ENCODE data around the gene C3orf33.
"Not testable (repeated sequence)": the region's sequence is repeated elsewhere in the genome, so short reads cannot be mapped to it uniquely, and the experiment has no call there.

The C3orf33 gene, protein sequence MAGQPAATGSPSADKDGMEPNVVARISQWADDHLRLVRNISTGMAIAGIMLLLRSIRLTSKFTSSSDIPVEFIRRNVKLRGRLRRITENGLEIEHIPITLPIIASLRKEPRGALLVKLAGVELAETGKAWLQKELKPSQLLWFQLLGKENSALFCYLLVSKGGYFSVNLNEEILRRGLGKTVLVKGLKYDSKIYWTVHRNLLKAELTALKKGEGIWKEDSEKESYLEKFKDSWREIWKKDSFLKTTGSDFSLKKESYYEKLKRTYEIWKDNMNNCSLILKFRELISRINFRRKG

DNA sequence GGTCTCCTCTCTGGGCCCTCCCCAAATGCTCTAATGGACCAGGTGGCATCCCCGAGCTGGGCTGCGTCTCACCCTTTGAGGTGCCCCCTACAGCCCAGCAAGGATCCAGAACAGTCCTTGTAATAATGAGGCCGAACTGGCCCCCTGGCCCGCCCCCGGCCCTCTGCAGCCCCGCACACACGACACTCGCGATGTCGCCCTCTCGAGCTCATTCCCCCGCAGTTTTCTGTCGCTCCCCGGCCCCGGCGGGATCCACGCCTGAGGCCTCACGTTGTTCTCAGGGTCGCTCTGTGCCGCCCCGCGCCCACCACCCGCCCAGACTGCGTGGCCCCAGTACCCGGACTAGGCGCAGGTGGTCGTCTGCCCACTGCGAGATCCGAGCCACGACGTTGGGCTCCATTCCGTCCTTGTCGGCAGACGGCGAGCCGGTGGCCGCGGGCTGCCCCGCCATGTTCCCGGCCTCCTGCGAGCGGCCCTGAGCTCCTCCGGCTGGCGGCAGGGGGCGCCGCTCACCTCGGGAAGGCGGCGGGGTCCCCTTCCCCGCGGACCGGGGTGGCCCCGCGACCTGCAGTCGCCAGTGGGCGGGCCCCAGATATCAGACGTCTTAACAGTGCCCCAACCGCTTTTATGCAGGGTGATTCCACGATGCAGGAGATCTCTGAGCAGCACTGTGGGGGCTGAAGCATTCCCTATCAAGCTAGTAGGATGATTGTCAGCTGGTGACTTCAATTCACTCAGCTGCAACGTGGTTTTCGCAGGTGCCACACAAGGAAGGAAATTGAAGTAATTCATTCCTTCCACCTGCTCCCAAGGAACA is at the start of gene C3orf33:
TSS of gene C3orf33 (minus strand) at position 477 of the 817 bp plus-strand sequence. CDS start at position 451, 26 bp downstream.
- Histone ChIP-seq H3K4me3 (ENCODE audit: low read depth, low read length) (peak within 1 kb of the TSS; percentile 75), H3K9ac (ENCODE audit: low read depth, low read length) (peak within 1 kb of the TSS; percentile 85), H3K36me3 (ENCODE audit: control insufficient read depth, insufficient read depth, low read length) (no peaks in the 10 kb centered on the region), H3K4me1 (ENCODE audit: control insufficient read depth, insufficient read depth, low read length) (peaks cover 5% of the 10 kb centered on the region), H3K27me3 (ENCODE audit: control insufficient read depth, insufficient read depth, low read length) (no peaks in the 10 kb centered on the region), H3K9me3 (ENCODE audit: control insufficient read depth, insufficient read depth, low read length) (no peaks in the 10 kb centered on the region)

DNA sequence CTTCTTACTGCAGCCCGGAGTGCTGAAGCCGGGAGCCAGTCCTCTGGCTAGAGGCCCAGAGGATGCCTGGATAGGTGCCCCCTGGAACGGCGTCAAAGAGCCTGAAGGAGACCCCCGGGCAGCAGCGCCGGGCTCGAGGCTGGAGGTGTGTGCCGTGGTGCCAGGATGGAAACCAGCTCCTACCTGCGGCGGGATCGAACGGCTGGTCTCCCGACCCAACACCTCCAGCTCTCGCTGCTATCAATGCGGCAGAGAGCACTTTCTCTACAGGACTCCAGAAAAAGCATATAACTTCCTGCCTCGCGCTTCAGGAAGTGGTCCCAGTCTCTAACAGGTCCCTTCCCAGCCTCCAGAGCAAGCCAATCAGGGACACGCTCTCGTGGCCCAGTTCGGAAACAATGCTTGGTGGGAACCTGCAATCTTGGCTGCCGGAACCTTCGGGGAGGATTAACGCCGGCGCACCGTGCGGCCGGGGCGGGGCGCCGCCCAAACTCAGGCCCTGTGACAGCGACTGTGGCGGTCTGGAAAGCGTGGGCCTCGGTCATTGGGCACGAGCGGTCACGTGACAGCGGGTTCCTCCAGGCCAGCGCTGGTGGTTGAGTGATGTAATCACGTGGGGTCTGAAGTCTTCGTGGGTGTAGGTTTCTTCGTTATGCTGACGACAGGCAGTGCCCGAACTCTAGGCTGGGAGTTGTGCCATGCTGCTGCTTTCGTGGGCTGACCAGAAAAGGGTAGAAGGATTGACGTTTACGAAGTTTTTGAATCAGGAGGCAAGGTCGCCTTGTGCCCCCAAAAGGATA is 48.3 kb upstream of the C3orf33 start, which contains the start of gene SLC33A1:
TSS of gene SLC33A1 (minus strand) at position 287 of the 800 bp plus-strand sequence. CDS start 430 bp downstream, outside the sequence.
- Histone ChIP-seq H3K36me3 (ENCODE audit: control insufficient read depth, insufficient read depth, low read length) (no peaks in the 10 kb centered on the region), H3K4me1 (ENCODE audit: control insufficient read depth, insufficient read depth, low read length) (peaks cover 3% of the 10 kb centered on the region), H3K9ac (ENCODE audit: low read depth, low read length) (peak within 1 kb of the TSS; percentile 88), H3K4me3 (ENCODE audit: low read depth, low read length) (peak within 1 kb of the TSS; percentile 95), H3K9me3 (ENCODE audit: control insufficient read depth, insufficient read depth, low read length) (no peaks in the 10 kb centered on the region), H3K27me3 (ENCODE audit: control insufficient read depth, insufficient read depth, low read length) (no peaks in the 10 kb centered on the region)

- H3K4me1 ChIP-seq (ENCODE audit: control insufficient read depth, insufficient read depth, low read length) = peaks cover 3% of the 10 kb centered on the region
- no peaks in the 10 kb centered on the region for H3K9me3 ChIP-seq (ENCODE audit: control insufficient read depth, insufficient read depth, low read length)
- H3K4me3 ChIP-seq (ENCODE audit: low read depth, low read length) = peak overlapping the region; percentile 88
- no peaks in the 10 kb centered on the region for H3K36me3 ChIP-seq (ENCODE audit: control insufficient read depth, insufficient read depth, low read length)
- H3K9ac ChIP-seq (ENCODE audit: low read depth, low read length) = peak overlapping the region; percentile 88
- no peaks in the 10 kb centered on the region for H3K27me3 ChIP-seq (ENCODE audit: control insufficient read depth, insufficient read depth, low read length)
Measured at GRCh38 chr3:155853214-155854140, 47.4 kb upstream of the C3orf33 start.

DNA sequence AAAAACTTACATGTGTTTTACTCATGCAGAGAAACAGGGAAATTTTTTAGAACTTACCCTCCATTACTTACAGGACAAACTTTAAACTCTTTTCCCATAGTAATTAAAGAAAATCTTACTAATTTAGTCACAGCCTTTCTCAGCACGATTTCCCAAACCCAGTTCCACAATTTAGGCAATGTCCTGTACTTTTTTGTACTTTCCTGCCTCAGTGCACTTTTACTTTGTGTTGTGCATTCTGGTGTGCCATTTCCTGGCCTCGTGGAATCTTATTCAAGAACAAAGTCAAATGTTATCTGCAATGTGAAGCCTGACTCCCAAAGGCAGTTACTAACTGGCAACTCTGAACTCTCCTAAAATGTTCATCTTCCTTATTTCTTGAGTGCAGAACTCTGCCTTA is 46.3 kb upstream of the C3orf33 start:
- peak overlapping the region; percentile 88 for H3K9ac ChIP-seq (ENCODE audit: low read depth, low read length)
- H3K36me3 ChIP-seq (ENCODE audit: control insufficient read depth, insufficient read depth, low read length) = no peaks in the 10 kb centered on the region
- H3K9me3 ChIP-seq (ENCODE audit: control insufficient read depth, insufficient read depth, low read length) = no peaks in the 10 kb centered on the region
- H3K27me3 ChIP-seq (ENCODE audit: control insufficient read depth, insufficient read depth, low read length) = no peaks in the 10 kb centered on the region
- H3K4me3 ChIP-seq (ENCODE audit: low read depth, low read length) = peak overlapping the region; percentile 88
- H3K4me1 ChIP-seq (ENCODE audit: control insufficient read depth, insufficient read depth, low read length) = peaks cover 3% of the 10 kb centered on the region

- H3K36me3 ChIP-seq (ENCODE audit: control insufficient read depth, insufficient read depth, low read length); H3K4me3 ChIP-seq (ENCODE audit: low read depth, low read length); H3K27me3 ChIP-seq (ENCODE audit: control insufficient read depth, insufficient read depth, low read length); H3K4me1 ChIP-seq (ENCODE audit: control insufficient read depth, insufficient read depth, low read length); H3K9ac ChIP-seq (ENCODE audit: low read depth, low read length); H3K9me3 ChIP-seq (ENCODE audit: control insufficient read depth, insufficient read depth, low read length): not testable (repeated sequence)
Measured at GRCh38 chr3:155849404-155849803, 43.3 kb upstream of the C3orf33 start.

- Histone ChIP-seq H3K9ac (ENCODE audit: low read depth, low read length) (no peak overlapping the region), H3K27me3 (ENCODE audit: control insufficient read depth, insufficient read depth, low read length) (no peaks in the 10 kb centered on the region), H3K4me1 (ENCODE audit: control insufficient read depth, insufficient read depth, low read length) (peaks cover 3% of the 10 kb centered on the region), H3K36me3 (ENCODE audit: control insufficient read depth, insufficient read depth, low read length) (no peaks in the 10 kb centered on the region), H3K9me3 (ENCODE audit: control insufficient read depth, insufficient read depth, low read length) (no peaks in the 10 kb centered on the region), H3K4me3 (ENCODE audit: low read depth, low read length) (no peak overlapping the region)
Measured at GRCh38 chr3:155847993-155848392, 41.9 kb upstream of the C3orf33 start.

- H3K4me3 ChIP-seq (ENCODE audit: low read depth, low read length) = no peak overlapping the region
- H3K4me1 ChIP-seq (ENCODE audit: control insufficient read depth, insufficient read depth, low read length) = no peaks in the 10 kb centered on the region
- H3K9ac ChIP-seq (ENCODE audit: low read depth, low read length) = no peak overlapping the region
- no peaks in the 10 kb centered on the region for H3K36me3 ChIP-seq (ENCODE audit: control insufficient read depth, insufficient read depth, low read length)
- no peaks in the 10 kb centered on the region for H3K27me3 ChIP-seq (ENCODE audit: control insufficient read depth, insufficient read depth, low read length)
- no peaks in the 10 kb centered on the region for H3K9me3 ChIP-seq (ENCODE audit: control insufficient read depth, insufficient read depth, low read length)
Measured at GRCh38 chr3:155846119-155846518, 40.0 kb upstream of the C3orf33 start.

GRCh38 chr3:155843569-155843968 is 37.5 kb upstream of the C3orf33 start:
- Histone ChIP-seq H3K4me1 (ENCODE audit: control insufficient read depth, insufficient read depth, low read length) (no peaks in the 10 kb centered on the region), H3K27me3 (ENCODE audit: control insufficient read depth, insufficient read depth, low read length) (no peaks in the 10 kb centered on the region), H3K9ac (ENCODE audit: low read depth, low read length) (no peak overlapping the region), H3K36me3 (ENCODE audit: control insufficient read depth, insufficient read depth, low read length) (no peaks in the 10 kb centered on the region), H3K4me3 (ENCODE audit: low read depth, low read length) (no peak overlapping the region), H3K9me3 (ENCODE audit: control insufficient read depth, insufficient read depth, low read length) (no peaks in the 10 kb centered on the region)

DNA sequence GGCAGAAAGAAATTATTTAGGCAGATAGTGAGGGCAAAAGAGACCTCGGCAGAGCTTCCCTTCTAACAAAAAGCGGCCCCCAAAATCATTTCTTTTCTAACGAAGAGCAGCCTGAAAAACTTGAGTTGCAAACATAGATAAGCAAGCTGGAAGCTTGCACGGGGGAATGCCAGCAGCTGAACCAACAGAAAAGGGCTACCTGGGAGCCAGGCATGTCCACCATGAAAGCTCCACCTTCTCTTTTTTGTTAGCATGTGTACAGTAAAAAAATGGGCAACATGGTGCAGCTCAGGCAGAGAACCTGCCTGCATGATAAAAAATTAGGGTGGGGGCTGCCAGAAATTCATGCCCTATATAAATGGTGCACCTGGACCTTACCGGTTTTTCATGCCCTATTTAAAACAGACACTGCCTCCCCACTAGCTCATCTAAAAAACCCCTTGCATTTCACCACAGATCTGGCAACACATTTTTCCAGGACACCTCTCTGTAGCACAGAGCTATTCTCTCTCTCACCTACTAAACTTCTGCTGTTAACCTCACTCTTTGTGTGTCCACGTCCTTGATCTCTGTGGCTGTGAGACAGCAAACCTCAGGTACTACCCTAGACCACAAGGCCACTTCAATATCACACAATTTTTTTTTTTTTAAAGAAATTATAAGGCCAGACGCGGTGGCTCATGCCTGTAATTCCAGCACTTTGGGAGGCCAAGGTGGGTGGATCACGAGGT is 29.4 kb upstream of the C3orf33 start:
- no peak overlapping the region for H3K9ac ChIP-seq (ENCODE audit: low read depth, low read length)
- H3K4me3 ChIP-seq (ENCODE audit: low read depth, low read length) = no peak overlapping the region
- no peaks in the 10 kb centered on the region for H3K4me1 ChIP-seq (ENCODE audit: control insufficient read depth, insufficient read depth, low read length)
- no peaks in the 10 kb centered on the region for H3K9me3 ChIP-seq (ENCODE audit: control insufficient read depth, insufficient read depth, low read length)
- no peaks in the 10 kb centered on the region for H3K27me3 ChIP-seq (ENCODE audit: control insufficient read depth, insufficient read depth, low read length)
- peaks cover 3% of the 10 kb centered on the region for H3K36me3 ChIP-seq (ENCODE audit: control insufficient read depth, insufficient read depth, low read length)

- H3K9ac ChIP-seq (ENCODE audit: low read depth, low read length); H3K36me3 ChIP-seq (ENCODE audit: control insufficient read depth, insufficient read depth, low read length); H3K4me1 ChIP-seq (ENCODE audit: control insufficient read depth, insufficient read depth, low read length); H3K27me3 ChIP-seq (ENCODE audit: control insufficient read depth, insufficient read depth, low read length); H3K9me3 ChIP-seq (ENCODE audit: control insufficient read depth, insufficient read depth, low read length); H3K4me3 ChIP-seq (ENCODE audit: low read depth, low read length): not testable (repeated sequence)
Measured at GRCh38 chr3:155828490-155829098, 22.5 kb upstream of the C3orf33 start.

Measured in iPS-15b (cell line).